ENCODE results near the gene THSD4.

- TF ChIP-seq CTCF (IDR thresholded peaks at IDR 0.05; ENCODE audit: low read length) (no peak), EZH2 (IDR thresholded peaks at IDR 0.05; ENCODE audit: borderline replicate concordance, low read length) (no peak)
Measured at GRCh38 chr15:71329497-71330260, 214.4 kb downstream of the THSD4 start.
